ENCODE data around the gene CAPRIN1.

CAPRIN1 gene, protein sequence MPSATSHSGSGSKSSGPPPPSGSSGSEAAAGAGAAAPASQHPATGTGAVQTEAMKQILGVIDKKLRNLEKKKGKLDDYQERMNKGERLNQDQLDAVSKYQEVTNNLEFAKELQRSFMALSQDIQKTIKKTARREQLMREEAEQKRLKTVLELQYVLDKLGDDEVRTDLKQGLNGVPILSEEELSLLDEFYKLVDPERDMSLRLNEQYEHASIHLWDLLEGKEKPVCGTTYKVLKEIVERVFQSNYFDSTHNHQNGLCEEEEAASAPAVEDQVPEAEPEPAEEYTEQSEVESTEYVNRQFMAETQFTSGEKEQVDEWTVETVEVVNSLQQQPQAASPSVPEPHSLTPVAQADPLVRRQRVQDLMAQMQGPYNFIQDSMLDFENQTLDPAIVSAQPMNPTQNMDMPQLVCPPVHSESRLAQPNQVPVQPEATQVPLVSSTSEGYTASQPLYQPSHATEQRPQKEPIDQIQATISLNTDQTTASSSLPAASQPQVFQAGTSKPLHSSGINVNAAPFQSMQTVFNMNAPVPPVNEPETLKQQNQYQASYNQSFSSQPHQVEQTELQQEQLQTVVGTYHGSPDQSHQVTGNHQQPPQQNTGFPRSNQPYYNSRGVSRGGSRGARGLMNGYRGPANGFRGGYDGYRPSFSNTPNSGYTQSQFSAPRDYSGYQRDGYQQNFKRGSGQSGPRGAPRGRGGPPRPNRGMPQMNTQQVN

DNA sequence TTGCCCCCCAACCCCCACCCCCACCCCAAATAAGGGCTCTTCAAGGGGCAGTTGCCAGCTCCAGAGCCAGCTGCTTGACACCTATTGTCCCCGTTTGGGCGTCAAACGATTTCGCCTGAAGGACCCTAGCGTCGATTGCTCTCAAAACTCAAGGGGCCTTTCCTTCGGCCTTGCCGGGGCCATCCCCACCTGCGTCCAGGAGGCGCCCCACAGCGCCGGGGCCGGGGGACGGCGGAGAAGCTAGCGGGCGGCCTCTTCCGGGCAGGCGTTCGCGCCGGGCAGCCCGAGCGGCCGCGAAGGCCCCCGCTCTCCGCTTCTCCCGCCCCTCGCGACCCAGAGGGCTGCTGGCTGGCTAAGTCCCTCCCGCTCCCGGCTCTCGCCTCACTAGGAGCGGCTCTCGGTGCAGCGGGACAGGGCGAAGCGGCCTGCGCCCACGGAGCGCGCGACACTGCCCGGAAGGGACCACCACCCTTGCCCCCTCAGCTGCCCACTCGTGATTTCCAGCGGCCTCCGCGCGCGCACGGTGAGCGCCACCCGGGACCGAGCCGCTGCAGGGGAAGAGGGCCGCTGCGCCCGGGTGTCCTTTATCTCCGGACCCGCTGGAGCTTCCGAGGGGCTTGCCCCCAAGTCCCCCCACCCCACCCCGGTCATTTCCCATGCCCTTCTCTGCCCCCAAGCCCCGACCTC lies at the start of gene CAPRIN1:
CAPRIN1 (plus strand) TSS at position 383 of the 687 bp plus-strand sequence. CDS start 690 bp downstream, outside the sequence.
- peak; percentile 76 to 78 for DNase-seq (ENCODE audit: extremely low read depth in 1 of 2, low read depth in 1 of 2)

DNA sequence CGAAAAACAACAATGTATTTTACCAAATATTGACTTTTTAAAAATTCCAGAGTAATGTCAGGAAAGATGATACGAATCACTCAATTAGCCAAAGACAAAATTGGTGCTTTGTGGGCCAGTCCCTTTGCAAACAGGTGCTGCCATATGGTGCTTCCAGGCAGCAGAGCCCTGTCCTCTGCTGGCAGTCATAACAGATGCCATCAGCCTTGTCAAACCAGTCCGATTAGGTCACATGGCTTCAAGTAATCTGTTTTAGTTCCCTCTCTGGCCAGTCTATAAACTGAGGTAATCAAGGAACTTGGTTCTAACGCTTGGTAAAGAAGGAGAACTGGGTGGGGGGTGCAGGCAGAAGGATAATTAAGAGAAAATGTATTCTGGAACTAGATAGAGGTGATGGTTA lies 49.1 kb upstream of the CAPRIN1 start:
- no peak for DNase-seq (ENCODE audit: extremely low read depth in 1 of 2, low read depth in 1 of 2)

DNA sequence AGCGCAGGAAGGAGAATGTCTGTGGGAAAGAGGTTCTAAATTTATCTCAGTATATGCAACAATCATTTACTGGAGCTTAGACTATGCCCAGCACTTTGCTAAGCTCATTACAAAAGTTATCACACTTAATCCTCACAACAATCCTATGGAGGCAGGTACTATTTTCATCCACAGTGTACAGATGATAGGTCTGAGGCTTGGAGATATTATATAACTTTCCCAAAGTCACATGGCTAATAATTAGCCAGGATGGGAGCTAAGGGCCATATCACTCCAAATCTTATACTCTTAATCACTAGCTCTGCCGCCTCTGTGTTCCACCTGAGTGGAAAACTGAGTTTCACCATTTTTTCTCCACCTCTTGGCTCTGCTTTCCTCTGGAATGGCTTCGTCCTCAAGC lies 47.3 kb upstream of the CAPRIN1 start:
- no peak for DNase-seq (ENCODE audit: extremely low read depth in 1 of 2, low read depth in 1 of 2)

GRCh38 chr11:34006876-34007275 lies 44.7 kb upstream of the CAPRIN1 start:
- no peak for DNase-seq (ENCODE audit: extremely low read depth in 1 of 2, low read depth in 1 of 2)

GRCh38 chr11:34012734-34013133 lies 38.8 kb upstream of the CAPRIN1 start:
- no peak for DNase-seq (ENCODE audit: extremely low read depth in 1 of 2, low read depth in 1 of 2)

- no peak for DNase-seq (ENCODE audit: extremely low read depth in 1 of 2, low read depth in 1 of 2)
These were observed 37.5 kb upstream of the CAPRIN1 start for GRCh38 chr11:34013898-34014571.

GRCh38 chr11:34021977-34022735 lies 29.4 kb upstream of the CAPRIN1 start:
- no peak for DNase-seq (ENCODE audit: extremely low read depth in 1 of 2, low read depth in 1 of 2)

DNA sequence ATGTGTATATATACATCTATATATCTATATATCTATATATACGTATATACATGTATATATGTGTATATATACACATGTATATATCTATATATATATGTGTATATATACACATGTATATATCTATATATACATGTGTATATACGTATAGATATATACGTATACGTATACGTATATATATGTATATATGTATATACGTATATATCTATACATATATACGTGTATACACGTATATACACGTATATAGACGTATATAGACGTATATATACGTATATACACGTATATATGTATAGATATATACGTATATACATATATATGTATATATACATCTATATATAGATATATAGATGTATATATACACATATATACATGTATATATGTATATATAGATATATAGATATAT lies 25.1 kb upstream of the CAPRIN1 start:
- DNase-seq (ENCODE audit: extremely low read depth in 1 of 2, low read depth in 1 of 2) = no peak

GRCh38 chr11:34027516-34028408 lies 23.8 kb upstream of the CAPRIN1 start:
- no peak for DNase-seq (ENCODE audit: extremely low read depth in 1 of 2, low read depth in 1 of 2)

DNA sequence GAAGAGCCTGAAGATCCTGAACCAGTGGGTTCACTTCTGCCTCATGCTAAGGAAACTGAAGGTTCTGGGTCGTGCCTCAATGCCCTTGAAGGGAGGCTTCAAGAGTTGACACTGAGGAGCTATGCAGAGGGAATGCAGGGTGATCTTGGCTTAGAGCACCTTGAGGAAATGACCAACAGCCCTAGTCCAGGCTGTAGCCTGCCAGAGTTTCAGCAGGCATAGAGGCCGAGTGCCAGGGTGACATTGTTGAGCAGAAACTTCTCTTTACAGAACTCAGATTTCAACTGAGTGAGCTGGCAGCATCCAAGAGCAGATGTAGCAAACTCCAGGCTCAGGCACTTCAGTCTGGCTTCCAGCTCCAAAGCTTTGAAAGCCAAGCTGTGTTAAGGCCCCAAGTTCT lies 23.1 kb upstream of the CAPRIN1 start:
- no peak for DNase-seq (ENCODE audit: extremely low read depth in 1 of 2, low read depth in 1 of 2)

- DNase-seq (ENCODE audit: extremely low read depth in 1 of 2, low read depth in 1 of 2) = no peak
These were observed 22.4 kb upstream of the CAPRIN1 start for GRCh38 chr11:34029176-34029575.

- DNase-seq (ENCODE audit: extremely low read depth in 1 of 2, low read depth in 1 of 2) = no peak
These were observed 21.1 kb upstream of the CAPRIN1 start for GRCh38 chr11:34030382-34030781.

- DNase-seq (ENCODE audit: extremely low read depth in 1 of 2, low read depth in 1 of 2) = no peak
These were observed 18.1 kb upstream of the CAPRIN1 start for GRCh38 chr11:34033399-34033798.

DNA sequence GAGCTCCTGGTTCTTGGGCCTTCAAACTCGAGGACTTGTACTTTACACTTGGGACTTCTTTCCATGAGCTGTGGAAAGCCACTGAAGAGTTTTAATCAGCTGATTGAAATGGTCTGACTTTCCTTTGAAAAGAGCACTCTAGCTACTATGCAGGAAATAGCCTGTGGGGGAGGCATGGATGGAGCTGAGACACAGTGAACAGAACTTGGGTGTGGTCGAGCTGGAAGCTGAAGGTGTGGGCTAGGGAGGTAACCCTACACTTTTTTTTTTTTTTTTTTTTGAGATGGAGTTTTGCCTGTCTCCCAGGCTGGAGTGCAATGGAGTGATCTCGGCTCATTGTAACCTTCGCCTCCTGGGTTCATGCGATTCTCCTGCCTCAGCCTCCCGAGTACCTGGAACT lies 17.5 kb upstream of the CAPRIN1 start:
- no peak for DNase-seq (ENCODE audit: extremely low read depth in 1 of 2, low read depth in 1 of 2)

GRCh38 chr11:34036456-34036855 lies 15.1 kb upstream of the CAPRIN1 start:
- no peak for DNase-seq (ENCODE audit: extremely low read depth in 1 of 2, low read depth in 1 of 2)

- DNase-seq (ENCODE audit: extremely low read depth in 1 of 2, low read depth in 1 of 2) = no peak
These were observed 14.5 kb upstream of the CAPRIN1 start for GRCh38 chr11:34037016-34037415.

DNA sequence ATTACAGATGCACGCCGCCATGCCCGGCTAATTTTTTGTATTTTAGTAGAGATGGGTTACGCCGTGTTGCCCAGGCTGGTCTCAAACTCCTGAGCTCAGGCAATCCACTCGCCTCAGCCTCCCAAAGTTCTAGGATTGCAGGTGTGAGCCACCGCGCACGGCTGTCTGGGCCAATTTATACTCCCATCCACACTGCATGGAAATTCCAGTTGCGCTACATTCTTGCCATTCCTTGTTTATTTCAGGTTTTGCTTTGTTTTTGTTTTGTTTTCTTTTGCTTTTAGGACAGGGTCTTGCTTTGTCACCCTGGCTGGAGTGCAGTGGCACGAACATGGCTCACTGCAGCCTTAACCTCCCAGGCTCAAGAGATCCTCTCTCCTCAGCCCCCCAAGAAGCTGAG lies 11.0 kb upstream of the CAPRIN1 start:
- no peak for DNase-seq (ENCODE audit: extremely low read depth in 1 of 2, low read depth in 1 of 2)

DNA sequence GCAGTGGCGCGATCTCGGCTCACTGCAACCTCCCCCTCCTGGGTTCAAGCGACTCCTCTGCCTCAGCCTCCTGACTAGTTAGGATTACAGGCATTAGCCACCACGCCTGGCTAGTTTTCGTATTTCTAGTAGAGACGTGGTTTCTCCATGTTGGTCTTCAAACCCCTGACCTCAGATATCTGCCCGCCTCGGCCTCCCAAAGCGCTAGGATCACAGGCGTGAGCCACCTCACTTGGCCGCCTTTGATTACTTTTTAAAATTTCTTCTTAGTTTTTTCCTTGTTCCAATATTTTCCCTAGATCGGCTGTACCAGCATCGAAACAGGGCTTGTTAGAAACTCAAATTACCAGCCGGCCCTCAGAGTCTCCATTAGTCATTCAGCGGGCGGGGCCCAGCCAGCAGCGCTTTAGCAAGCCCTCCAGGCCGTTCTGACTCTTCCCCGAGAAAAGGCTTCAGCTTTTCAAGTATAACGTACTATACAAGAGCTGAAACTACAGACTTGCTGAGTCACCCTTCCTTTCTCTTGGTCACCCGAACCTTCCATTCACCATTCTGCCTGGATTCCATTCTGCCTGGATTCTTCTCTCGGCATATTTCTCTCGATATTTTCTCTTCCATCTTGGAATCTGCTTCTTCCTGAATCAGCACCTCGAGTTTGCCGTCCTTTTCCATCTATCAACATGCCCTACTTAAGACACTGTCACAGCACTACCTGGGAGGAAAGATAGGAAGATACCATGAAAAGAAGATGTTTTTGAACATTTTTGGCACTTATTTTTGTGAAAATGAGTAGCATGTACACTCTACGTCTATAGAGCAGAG lies 6.7 kb upstream of the CAPRIN1 start:
- peak; percentile 7 to 23 for DNase-seq (ENCODE audit: extremely low read depth in 1 of 2, low read depth in 1 of 2)

- DNase-seq (ENCODE audit: extremely low read depth in 1 of 2, low read depth in 1 of 2) = no peak
These were observed 2.5 kb upstream of the CAPRIN1 start for GRCh38 chr11:34049028-34049427.
